ENCODE measurements around the gene GALNT17.

GALNT17 gene

DNA sequence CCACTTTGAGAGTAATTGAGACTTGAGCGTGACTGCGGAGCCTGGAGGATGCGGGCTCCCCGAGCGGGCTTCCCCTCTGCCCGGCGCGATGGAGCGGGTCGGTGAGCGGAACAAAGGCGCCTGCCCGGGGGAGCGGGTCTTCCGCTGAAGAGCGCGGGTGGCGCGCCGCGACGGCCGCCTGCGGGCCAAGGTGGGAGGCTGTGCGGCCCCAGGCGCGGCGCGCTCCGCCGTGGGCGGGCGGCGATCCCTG lies at the start of gene GALNT17:
Gene GALNT17 (plus strand): TSS at position 18 of the 250 bp plus-strand sequence.
- DNase-seq, result no peak

DNA sequence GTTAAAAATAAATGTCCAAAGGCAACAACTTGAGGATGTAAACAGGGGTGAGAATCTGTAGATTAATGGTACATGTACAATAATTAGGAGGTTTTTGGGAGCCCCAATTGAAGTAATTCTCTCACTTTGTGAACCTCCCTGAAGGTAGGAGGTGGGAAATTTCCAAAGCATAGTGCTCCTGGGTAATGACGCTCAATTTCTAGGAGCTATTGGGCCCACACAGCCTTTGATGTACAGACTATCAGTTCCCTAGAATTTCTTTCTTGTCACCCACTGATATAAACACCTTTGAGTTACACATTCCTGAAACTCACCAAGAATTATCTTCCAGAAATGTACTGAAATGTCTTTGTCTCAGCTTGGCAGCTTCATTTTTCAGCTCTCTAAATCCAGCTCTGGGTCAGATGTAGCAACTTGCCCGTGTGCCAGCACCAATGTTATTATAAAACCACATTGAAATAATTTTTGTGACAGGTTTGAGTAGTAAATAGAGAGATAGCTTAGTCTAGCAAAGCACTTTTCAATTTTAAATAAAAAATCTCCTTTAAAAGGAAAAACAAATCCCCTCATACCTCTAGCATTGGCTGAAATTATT lies 36.6 kb upstream of the GALNT17 start:
- DNase-seq, result no peak

DNA sequence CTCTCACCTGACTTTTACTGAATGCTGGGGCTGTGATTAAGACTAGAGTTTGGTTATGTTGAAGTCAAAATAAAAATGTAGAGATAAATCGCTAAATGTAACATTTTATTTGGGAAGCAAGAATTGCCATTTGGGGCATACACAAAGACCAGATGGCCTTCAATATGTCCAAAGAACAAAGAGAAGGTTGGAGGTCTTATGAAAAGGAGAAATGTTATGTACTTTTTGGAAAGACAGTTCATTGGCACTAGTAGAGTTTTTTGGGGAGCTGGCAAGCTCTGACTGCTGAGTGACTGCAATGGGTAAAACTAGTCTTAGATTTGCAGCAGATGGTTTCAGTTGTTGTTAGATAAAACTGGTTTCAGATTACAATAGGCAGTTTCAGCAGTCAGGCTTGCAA lies 35.6 kb upstream of the GALNT17 start:
- DNase-seq, result no peak

DNA sequence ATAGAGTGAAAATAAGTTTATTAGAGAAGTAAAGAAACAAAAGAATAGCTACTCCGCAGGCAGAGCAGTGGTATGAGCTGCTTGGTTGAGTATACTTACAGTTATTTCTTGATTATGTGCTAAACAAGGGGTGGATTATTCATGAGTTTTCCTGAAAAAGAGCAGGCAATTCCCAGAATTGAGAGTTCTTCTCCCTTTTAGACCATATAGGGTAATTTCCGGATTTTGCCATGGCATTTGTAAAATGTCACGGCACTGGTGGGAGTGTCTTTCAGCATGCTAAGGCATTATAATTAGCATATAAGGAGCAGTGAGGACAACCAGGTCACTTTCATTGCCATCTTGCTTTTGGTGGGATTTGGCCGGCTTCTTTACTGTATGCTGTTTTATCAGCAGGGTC lies 25.7 kb upstream of the GALNT17 start:
- no peak for DNase-seq

DNA sequence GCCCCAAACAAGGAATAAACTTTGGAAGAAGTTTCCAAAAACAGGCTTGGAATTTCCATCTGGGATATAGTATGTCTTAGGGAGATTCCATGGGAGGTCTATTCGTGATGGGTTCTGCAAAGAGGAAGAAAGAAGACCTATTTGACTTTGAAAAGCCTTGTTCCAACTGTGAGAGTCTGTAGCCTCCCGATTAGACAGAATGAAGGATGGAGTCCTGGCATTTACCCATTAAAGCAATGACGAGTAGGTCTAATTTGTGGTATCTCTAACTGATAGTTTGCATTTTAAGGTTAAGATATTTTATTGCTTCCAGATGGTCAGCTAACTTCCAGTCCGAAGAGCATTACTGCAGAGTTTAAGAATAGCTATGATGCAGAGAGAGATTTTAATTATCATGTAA lies 19.5 kb upstream of the GALNT17 start:
- DNase-seq, result no peak

DNA sequence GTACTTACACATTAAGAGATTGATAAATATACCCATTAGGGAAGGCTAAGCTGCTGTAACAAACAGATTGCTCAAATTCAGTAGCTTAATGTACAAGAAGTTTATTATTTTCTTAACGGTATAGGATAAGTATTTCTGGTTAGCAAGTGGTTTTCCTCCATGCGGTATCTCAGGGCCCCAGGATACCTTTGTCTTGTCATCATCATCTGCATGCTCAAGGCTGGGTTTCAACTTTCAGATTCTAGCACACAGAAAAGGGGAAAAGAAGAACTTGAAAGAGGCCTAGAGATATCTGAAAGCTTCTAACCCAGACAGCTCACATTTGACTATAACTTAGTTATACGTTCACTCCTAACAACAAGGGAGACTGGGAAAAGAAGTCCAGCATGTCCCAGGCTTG lies 11.8 kb upstream of the GALNT17 start:
- DNase-seq, result no peak

DNA sequence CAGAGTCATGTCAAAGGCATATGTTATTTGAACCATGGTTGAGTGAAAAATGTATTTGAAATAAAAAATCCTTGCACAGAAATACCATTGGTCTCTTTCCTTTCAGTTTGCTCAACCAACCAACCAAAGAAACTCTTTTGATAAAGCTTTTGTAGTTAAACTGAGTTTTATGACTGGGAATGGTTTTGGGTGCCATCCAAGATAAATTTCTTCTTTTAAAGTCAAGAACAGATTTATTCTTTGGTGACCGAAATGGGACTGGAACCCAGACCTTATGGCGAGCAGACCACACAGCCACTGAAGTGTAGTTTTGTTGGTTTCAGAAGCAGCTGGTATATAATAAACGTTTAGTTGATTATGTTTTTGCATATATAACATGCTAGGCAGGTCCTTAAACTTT lies 2.8 kb upstream of the GALNT17 start:
- no peak for DNase-seq

DNA sequence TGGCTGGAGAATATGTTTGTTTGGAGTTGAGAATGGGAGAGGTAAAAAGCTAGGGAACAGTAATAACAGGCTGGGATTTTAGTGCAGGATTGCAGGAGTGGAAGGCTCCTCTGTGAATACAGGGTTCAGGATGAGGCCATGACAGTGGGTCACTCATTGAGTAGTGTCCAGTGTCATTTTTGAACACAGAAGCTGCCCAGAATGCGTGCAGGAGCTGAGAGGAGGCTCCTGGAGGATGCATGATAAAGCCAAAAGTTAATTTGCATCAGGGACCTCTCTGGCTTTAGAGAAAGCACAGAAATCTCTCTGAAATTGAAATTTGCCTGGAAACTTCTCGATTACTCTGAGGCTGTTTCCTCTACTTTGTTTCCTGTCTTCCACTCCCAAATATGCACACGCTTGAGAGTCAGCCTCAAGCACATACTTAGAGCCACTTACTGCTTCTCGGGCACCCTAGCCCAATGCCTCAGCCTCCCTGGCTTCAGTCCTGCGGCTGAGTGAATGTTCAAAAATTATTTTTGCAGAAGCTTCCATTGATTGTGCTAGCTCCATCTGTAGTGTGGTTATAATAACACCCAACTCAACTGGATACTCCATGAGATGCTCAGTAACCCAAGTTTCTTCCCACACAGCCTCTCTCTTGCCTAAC lies 1.8 kb upstream of the GALNT17 start:
- DNase-seq, result no peak

DNA sequence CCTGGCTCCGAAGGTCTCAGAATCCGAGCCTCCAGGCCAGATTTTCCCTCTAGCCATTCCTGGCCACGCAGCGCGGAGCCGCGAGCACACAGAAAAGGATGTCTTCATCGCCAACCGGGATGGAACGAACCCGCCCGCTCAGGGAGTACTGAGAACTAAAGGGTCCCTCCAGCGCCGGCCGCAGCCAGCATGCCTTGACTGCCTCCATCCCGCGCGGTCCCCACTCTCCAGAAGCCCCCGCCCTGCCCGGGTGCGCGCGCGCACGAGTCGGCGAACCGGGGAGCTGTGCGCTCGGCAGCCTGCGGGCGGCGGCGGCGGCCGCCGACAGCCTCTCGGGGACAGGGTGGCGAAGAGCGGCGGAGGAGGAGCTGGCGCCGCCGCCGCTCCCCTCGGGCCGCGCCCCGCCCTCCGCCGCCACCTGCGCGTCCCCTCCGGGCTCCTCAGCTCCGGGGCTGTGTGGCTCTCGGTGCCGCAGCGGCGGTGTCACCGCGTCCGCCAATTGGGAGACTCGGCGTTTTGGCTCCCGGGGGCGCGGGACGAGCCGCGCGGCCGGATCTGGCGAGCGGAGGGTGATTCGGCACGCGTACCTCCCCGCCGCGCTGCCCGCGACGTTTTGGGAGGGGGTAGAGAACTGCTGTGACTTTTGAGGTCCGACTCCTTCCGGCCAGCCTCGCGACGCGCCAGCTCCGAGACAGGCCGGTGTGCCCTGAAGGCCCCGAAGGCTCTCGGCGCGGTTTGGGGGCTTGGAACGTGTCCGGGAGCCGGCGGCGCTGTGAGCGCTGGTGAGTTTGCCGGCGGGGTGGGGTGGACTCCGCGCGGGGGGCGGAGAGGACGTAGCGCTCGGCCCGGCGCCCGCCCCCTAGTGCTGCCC lies 453 bp upstream of the GALNT17 start:
- DNase-seq, result no peak

DNA sequence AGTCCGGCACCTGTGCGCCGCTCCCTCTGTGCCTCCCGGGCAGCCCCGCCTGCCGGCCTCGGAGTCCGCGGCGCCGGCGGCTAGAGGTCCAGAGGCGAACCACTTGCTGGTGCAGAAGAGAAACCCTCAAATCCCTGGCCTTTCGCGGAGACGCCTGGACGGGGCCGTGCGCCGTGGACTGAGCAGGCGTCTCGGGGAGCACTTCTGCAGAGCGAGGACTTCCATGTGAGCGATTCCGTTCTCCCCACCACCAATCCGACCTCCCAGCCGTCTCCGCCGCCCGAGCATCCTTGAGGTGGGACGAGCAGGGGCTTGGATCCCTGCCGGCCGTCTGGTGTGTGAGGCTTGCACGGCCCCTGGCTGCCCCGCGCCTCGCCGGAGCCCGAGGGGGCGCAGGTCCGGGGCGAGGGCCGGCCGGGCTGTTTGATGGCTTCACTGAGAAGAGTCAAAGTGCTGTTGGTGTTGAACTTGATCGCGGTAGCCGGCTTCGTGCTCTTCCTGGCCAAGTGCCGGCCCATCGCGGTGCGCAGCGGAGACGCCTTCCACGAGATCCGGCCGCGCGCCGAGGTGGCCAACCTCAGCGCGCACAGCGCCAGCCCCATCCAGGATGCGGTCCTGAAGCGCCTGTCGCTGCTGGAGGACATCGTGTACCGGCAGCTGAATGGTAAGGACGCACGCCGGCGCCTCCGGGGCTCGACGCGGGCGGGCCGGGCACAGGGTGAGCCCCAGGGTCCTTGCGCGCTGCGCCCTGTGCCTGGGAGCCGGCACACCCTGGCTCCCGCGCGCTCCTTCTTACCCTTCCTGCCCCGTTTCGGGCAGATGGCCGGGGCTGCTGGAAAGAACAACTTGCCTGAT lies 660 bp downstream of the GALNT17 start:
- DNase-seq, result no peak

DNA sequence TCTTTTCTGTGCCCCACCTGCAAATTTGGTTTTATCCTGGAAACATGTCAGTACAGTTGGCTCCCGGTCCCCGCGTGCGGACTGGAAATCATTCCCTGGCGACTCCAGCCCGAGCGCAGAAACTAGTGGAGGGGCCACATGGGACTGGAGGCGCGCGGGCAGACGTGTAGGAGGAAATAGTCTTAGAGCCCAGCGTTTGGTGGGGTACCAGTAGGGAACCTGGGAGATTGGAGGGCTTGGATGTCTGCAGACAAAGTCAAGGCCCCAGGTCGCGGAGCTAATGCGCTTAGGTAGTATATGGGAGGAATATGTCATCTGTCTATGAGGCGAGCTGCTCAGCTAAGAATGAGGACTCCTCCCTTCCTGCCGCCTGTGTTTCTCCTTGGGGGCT lies 1.3 kb downstream of the GALNT17 start:
- no peak for DNase-seq

DNA sequence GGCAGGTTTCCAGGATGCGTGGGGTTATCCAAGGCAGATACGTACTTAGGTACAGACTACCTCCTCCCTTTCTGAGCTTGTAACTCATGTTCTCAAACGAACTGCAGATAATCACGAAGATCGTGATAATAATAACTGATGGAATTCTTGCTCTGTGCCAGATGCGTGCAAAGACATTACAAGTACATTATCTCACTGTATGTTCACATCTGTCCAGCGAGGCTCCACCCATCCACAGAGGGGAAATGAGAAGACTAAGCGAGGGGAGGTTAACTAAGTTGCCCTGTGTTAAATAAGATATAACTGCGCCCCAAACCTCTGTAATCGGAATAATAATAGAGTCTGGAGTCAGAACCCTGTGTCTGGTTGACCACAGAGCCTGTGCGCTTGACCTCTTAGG lies 1.9 kb downstream of the GALNT17 start:
- DNase-seq, result no peak

DNA sequence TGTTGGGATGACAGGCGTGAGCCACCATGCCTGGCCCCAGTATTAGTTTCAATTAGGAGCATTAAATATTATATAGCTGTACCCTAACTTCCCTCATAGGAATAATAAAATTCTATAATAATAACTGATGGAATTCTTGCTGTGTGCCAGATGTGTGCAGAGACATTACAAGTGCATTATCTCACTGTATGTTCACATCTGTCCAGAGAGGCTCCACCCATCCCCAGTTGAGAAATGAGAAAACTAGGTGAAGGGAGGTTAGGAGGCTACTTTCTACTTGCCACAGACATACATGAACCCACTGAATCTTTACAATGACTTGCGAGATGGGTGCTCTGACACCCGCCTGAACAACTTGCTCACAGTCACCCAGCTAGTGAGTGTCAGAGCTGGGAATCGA lies 3.2 kb downstream of the GALNT17 start:
- no peak for DNase-seq

DNA sequence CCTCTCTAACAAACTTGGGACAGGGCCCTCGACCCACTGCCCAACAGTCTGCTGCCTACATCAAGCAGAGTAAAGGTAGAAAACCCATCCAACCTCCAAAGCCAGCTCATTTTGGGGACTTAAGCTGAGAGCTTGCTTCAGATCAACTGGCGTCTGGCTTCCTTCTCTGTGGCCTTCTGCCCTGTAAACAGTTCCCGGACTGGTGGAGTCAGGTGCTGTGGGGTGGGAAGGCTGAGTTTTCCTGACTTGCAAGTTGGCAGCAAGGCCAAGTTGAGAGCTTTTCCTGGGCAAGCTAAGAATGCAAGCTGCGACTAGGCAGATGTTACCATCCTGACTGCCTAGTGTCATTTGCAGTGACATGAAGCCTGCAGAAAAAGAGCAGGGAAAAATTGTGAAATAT lies 3.7 kb downstream of the GALNT17 start:
- DNase-seq, result no peak

DNA sequence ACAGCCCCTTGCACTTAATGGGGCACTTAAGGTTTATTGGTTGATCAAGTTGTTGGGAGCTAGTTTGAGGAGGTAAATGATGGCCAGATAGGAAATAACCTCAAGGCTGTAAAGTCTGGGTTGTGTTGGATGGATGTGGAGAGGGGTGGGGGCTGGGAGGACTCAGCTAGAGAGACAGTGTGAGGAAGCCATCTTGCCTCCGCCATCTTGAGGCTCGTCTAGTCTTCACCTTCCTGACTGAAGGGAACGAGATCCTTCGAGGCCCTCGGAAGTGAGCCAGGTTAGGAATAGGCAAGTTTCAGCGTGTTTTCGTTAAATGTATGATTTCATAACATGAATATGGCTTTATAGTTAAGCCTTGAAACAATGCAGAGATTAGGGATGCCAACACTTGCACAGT lies 5.5 kb downstream of the GALNT17 start:
- no peak for DNase-seq

DNA sequence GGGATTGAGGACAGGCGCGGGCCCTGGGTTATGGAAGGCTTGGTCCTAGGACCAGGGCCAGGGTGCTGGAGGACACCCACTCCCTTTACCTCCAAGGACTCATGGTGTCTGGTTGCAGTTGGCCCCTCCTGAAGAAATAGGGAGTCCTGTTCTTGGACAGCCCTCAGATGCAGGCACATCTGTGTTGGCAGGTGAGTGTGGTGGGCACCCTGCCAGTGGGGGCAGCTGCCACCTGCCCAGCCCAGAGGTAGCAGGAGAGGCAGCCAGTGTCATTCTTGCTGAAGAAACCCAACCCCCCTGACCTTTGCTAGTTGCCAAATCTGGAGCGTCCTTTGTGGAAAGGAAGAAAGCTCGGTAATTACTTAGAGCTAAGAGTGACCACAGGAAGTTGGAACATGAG lies 8.3 kb downstream of the GALNT17 start:
- no peak for DNase-seq

DNA sequence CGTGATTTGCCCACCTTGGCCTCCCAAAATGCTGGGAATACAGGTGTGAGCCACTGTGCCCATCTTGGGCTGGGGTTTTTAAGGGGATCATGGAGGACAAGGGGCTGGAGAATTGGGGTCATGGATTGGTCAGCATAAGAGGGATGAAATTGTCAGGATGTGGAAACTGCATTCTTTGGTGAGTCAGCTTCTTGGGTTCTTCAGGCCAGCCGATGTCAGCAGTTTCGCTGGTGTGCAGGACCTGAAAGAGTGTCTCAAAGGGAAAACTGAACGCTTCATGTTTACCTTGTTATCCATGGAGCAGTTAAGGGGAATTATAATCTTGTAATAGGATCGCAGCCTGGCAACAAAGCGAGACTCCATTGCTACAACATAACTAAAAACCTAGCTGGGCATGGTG lies 13.0 kb downstream of the GALNT17 start:
- DNase-seq, result no peak

DNA sequence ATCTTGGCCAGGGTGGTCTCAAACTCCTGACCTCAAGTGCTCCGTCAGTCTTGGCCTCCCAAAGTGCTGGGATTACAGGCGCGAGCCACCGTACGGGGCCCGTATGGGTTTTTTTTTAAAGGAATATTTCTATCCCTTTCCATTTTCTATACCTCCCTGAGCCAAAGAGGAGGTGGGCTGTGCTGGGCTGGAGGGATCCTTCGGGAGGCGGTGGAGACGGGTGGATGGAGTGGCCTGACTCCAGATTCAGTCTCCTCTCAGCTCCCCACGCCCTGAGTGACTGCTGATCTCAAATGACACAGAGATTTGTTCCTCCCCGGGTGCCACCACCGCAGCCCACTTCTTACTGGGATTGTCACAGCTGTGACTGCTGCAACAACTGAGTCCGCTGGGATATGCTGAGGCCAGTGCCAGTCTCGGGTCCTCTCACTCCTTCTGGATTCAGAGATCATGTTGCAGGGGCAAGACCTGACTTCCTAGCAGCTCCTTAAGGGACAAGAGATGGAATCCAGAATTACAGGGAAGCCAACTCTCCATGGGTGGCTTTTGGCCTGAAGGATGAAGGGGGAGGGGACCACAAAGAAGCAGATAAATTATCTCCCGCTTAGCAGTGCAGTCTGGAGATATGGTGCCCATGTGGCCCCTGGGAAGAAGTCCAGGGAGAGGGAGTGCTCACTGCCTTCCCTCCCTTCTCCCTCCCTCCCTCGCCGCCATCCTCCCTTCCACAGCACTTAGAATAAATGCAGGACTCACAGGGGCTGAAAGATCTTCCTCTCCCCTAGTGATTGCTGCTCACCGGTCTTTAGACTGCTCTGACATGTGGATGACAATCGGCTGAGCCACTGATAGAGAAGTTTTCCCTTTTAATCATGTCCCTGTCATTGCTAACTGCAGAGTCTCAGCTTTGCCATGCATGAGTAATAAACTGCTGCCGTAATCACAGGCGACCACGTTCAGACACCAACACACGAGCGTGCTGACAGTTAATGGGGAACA lies 14.3 kb downstream of the GALNT17 start:
- no peak for DNase-seq

DNA sequence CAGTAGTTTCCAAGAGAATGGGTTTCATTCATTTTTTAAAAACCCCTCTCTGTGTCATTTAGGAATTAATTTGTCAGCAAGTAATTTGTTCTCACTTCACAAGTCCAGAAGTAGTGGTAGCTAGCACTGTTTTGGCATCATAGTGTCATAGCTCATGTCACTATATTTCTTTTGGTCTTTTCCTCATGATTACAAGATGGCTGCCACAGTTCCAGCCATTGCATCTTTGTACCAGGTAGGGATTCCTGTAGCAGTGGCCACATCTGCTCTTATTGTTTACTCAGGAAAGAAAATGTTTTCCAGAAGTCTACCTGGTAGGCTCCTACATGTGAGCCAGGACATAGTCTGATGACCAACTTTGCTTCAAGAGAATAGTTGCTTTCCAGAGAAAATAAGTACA lies 16.2 kb downstream of the GALNT17 start:
- no peak for DNase-seq

DNA sequence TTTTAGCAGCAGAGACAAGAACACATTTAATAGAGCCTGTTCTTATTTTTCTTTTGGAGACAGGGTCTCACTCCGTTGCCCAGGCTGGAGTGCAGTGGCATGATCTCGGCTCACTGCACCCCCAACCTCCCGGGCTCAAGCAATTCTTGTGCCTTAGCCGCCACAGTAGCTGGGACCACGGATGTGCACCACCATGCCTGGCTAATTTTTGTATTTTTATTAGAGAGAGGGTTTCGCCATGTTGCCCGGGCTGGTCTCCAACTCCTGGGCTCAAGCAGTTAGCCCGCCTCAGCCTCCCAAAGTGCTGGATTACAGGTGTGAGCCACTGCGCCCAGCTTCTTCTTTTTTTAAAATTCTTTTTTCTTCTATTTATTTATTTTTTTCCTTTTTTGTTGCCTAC lies 23.3 kb downstream of the GALNT17 start:
- no peak for DNase-seq

DNA sequence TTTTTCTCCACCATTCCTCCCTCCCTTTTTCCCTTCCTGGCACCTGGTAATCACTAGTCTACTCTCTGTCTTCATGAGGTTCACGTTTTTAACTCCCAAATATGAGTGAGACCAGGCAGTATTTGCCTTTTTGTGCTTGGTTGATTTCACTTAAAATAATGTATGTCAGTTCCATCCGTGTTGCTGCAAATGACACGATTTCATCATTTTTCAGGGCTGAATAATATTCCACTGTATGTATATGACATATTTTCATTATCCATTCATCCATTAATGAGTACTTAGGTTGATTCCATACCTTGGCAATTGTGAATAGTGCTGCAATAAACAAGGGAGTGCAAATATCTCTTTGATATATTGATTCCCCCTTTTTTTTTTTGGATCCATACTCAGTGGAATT lies 25.8 kb downstream of the GALNT17 start:
- no peak for DNase-seq

DNA sequence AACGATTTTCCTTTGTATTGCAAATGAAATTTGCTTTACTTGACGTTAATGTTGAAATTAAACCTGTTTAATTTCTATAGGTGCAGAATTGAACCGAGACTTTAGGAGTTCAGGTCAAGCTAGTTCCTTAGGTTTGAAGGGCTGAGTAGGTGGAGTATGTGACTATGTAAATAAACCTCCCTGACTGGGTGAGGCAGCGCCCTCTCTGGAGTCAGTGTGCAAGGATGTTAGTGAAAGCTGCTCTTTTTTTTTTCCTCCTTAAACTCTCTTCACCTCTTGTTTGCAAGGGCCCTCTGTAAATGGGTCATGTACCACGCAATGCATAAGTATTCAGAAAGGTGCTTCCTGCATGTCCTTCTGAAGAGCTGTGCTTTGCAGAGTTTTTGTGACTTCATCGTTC lies 33.8 kb downstream of the GALNT17 start:
- DNase-seq, result no peak
